SH-SY5Y (cell line): ENCODE measurements around the gene KCNS3.

ENCODE experiments used
- GATA2 ChIP-seq: IDR thresholded peaks from 2 replicates; pipeline ENCODE4 v1.6.1; 2011; ENCODE audit warnings: mild to moderate bottlenecking, low read depth, low read length
- GATA3 ChIP-seq: IDR thresholded peaks from 2 replicates; pipeline ENCODE4 v1.6.1; 2011; ENCODE audit warnings: low read depth, mild to moderate bottlenecking, low read length, moderate library complexity

The KCNS3 gene

GRCh38 chr2:17901246-17901645, 22.8 kb downstream of the KCNS3 start:
- TF ChIP-seq GATA3, result no peak
- TF ChIP-seq GATA2, result no peak

GRCh38 chr2:17910980-17911379, 32.5 kb downstream of the KCNS3 start:
- TF ChIP-seq GATA3, result no peak
- TF ChIP-seq GATA2, result no peak

- no peak for TF ChIP-seq GATA3
- TF ChIP-seq GATA2, result no peak
These were observed 33.2 kb downstream of the KCNS3 start for GRCh38 chr2:17911491-17912260.

GRCh38 chr2:17912266-17912691, 33.8 kb downstream of the KCNS3 start:
- TF ChIP-seq GATA3 (no peak), GATA2 (no peak)

- no peak for TF ChIP-seq GATA2
- no peak for TF ChIP-seq GATA3
These were observed 36.6 kb downstream of the KCNS3 start for GRCh38 chr2:17915099-17915498.

GRCh38 chr2:17915811-17916518, 37.5 kb downstream of the KCNS3 start:
- TF ChIP-seq GATA3, result no peak
- TF ChIP-seq GATA2, result no peak

GRCh38 chr2:17916584-17916983, 38.1 kb downstream of the KCNS3 start:
- TF ChIP-seq GATA2 (no peak), GATA3 (no peak)

- TF ChIP-seq GATA2 (no peak), GATA3 (no peak)
These were observed 40.3 kb downstream of the KCNS3 start for GRCh38 chr2:17918789-17919188.

GRCh38 chr2:17930773-17931172, 52.3 kb downstream of the KCNS3 start:
- no peak for TF ChIP-seq GATA3

- TF ChIP-seq GATA3 (no peak), GATA2 (no peak)
These were observed 54.8 kb downstream of the KCNS3 start for GRCh38 chr2:17933256-17933655.

GRCh38 chr2:17934721-17935120, 56.3 kb downstream of the KCNS3 start:
- TF ChIP-seq GATA3 (no peak), GATA2 (no peak)

GRCh38 chr2:17935242-17935885, 56.9 kb downstream of the KCNS3 start:
- TF ChIP-seq GATA3 (no peak), GATA2 (no peak)

GRCh38 chr2:17936599-17936998, 58.1 kb downstream of the KCNS3 start:
- TF ChIP-seq GATA2 (no peak), GATA3 (no peak)

GRCh38 chr2:17940091-17940630, 61.7 kb downstream of the KCNS3 start:
- TF ChIP-seq GATA3 (no peak), GATA2 (no peak)

- TF ChIP-seq GATA3 (no peak), GATA2 (no peak)
These were observed 65.0 kb downstream of the KCNS3 start for GRCh38 chr2:17943444-17943843.
